Measurements from ENCODE around the gene BPI.

DNA sequence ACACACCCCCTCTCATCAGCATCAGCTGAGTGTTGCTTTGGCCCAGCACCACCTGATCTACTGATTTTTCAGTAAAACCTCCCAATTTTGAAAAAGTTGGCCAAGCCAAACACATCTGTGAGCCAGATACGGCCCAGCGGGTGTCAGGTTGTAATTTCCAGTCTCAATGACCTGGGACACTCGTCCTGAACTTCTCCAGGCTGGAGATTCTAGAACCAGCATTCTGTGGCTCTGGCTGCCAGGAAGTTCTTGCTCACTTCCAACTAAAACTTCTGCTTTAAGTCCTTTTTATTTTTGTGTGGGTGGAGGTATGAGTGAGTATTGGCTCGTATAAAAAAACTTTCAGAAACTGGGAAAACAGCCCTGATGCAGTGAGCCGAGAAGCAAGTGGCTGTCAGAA, 48.6 kb upstream of the BPI start:
- TF ChIP-seq POLR2AphosphoS5 (IDR thresholded peaks at IDR 0.05) (no peak), POLR2A (IDR thresholded peaks at IDR 0.05) (no peak)
